Stromal cell of bone marrow (primary cell): ENCODE results near the gene WEE2.
"Not testable (repeated sequence)": the region's sequence is repeated elsewhere in the genome, so short reads cannot be mapped to it uniquely, and the experiment has no call there.

ENCODE experiments used
- DNase-seq: peaks from one replicate; pipeline ENCODE4 v3.0.0-alpha.2; 2012; ENCODE audit warnings: low read depth

Gene WEE2

GRCh38 chr7:141708351-141708750 is at the start of gene WEE2:
Gene WEE2, plus strand, starts transcription at chr7:141708353. Its CDS starts 406 bp downstream, at chr7:141708759.
- DNase-seq = no peak

- DNase-seq = no peak
Measured at GRCh38 chr7:141659501-141659900, 48.7 kb upstream of the WEE2 start.

GRCh38 chr7:141660259-141660658 is 47.9 kb upstream of the WEE2 start:
- DNase-seq = no peak

GRCh38 chr7:141663081-141663849 is 44.9 kb upstream of the WEE2 start:
- no peak for DNase-seq

DNA sequence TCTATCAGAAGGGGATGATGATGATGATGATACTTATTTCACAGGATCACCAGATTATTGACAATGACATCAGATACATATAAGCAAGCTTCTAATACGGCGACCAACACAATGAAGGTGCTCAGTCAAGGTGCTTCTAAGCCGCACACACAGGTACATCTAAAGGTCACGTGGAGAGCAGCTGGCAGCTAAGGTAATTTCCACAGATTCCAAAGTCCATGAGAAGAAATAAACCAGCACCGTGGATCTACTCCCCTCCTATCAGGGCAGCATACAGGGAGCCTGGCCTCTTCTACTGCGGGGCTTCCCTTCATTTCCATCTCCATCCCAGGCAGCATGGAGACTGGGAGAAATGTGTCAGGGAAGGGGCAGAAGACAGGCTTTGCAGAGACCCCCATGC is 43.7 kb upstream of the WEE2 start:
- no peak for DNase-seq

GRCh38 chr7:141665208-141666035 is 42.7 kb upstream of the WEE2 start:
- no peak for DNase-seq

GRCh38 chr7:141666071-141666470 is 42.1 kb upstream of the WEE2 start:
- DNase-seq = no peak

DNA sequence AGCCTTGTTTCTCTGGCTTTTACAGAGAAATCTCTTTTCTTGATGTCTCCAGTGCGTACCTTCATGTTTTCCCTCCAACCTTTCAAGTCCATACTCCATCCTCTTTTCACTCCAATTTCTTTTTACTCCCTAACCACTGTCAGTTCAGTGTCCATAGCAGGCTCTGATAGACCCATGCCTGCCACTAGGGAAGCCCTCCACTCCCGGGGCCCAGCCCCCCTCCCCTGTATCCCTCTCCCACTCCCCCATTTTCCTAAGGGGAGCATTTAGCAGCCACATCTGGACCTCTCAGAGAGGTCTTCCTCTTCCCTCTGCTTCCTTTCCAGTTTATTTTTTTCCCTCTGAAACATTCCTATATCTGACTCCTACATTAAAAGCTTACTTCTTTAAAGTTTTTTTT is 39.3 kb upstream of the WEE2 start:
- no peak for DNase-seq

GRCh38 chr7:141671705-141672496 is 36.3 kb upstream of the WEE2 start:
- no peak for DNase-seq

DNA sequence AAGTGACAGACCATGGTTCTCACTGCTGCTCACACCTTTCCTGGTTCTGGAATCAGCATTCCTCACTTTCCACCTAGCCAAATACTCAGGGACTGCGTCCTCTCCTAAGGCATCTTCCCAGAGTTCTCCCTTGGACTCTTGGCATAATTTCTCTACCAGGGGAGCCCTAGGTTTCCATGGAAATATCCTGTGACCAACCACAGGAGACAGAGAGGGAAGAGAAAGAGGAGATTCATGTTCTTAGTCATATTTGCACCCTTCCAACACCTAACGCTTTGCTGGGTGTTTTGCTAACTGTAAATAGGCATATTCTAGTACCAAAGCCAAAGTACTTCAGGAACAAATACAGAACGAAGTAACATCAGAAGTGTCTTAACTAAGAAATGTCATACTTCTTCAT is 34.8 kb upstream of the WEE2 start:
- DNase-seq = no peak

- DNase-seq = no peak
Measured at GRCh38 chr7:141674171-141674671, 33.9 kb upstream of the WEE2 start.

DNA sequence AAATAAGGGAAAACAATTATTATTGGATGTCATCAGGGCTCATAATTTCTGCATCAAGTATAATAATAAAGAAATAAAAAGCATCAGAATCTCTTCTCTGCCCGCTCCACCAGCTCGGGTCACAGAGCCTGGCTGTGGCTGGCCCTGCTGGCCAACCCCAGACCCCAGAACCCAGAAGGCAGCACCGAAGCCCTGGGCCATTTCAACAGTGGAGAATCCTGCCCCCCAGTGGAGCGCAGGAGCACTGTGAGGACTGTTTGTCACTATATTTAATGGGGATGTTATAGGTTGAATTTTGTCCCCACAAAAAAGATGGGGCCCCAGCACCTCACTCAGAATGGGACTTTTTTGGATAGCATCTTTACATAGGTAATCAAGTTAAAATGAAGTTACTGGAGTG is 33.5 kb upstream of the WEE2 start:
- DNase-seq = no peak

GRCh38 chr7:141675436-141676215 is 32.5 kb upstream of the WEE2 start:
- no peak for DNase-seq

DNA sequence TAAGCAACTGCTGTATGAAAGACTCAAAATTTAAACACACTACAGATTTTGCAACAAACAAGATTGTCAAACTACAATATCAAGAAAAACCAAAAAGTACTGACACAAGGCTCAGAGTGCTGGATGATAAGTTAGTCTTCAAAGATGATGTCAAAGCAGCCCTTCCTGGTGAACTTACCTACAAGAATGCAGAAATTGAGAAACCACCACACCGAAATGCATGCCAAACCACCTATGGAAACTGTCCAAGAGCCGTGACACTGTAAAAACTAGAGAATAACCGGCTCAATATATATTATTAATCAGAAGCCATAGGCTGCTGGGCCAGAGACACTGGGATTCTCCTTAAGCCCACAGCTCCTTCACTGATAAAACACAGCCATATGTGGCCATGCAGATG is 31.5 kb upstream of the WEE2 start:
- DNase-seq = no peak

DNA sequence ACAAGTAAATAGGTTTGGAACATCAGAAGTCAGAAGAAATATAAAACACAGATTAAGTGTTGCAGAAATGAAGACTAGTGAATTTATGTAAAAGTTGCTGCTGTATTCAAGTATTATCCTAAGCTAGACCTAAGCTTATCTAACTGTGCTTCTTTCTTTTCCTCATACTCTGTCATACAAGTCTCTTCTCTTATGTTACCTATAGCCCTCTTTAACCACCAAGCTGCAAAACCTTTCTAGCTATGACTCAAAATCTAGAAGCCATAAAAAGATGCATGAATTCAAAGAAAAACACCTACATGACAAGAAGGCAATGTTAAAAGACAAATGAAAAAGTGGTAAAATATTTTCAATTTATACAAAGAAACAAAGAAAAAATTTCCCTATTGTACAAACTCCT is 29.1 kb upstream of the WEE2 start:
- no peak for DNase-seq

DNA sequence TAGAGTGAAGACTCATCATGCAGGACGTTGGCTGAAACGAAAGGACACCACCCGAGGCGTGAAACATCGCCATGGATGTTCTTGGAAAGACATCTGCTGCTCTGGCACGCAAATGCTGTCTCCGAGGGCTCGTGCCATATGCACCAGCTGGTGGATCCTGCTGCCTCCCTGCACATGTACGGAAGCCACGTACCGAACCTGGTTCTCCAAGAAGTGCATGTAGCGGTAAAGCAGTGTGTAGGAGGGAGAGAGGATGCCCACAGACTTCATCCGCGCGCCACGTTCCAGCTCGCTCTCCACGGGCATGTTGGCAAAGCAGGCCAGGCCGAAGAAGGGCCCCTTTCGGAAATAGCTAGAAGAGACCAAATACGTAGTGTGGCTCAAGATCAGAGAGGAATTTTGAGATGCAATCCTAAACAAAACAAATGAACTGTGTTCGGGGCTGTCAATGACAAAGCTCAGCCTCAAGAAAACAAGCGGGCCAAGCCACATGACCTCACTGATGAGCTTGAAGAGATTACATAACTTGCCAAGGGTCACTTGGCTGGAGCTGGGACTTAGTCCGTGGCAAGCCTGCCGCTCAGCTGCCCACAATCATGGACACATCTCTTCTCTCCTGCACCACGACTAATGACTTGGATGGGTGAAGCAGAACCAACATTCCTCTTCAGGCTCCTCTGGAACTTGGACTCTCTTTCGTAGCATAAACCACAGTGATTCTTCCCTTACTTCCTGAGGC is 22.7 kb upstream of the WEE2 start:
- no peak for DNase-seq

DNA sequence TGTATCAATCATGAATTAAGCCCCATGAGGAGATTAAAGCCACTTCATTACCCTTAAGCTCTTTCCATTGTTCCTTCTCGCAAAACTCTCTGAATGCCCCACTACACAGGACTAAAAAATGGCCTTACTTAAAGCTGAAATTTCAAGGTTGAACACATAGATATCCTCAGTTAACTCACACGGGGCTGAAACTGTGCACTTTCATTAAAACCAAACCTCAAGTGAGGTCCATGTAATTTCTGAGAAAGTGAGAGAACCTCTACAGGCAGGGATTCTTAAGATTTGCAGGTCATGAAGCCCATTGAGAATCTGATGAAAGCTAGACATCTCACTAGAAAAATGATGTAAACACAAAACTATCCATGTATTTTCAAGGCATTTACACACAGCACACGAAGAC is 22.1 kb upstream of the WEE2 start:
- no peak for DNase-seq

DNA sequence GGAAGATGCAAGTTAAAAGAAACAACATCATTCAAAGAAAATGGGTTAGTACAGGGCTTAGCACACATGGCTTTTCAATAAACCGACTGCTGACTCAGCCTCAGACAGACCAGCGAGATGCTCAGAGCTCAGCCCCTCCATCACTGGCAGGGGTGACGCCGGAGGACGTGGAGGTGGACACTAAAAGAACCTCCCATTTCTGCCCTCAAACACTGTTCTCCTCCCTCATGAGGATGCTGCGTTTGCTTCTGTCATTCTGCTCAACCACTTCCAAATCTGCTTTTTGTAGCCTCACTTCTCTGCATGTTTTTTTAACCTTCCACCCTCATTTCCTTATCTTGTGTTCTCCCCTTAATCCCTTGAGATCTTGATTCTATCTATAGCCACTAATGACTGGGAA is 21.5 kb upstream of the WEE2 start:
- no peak for DNase-seq

DNA sequence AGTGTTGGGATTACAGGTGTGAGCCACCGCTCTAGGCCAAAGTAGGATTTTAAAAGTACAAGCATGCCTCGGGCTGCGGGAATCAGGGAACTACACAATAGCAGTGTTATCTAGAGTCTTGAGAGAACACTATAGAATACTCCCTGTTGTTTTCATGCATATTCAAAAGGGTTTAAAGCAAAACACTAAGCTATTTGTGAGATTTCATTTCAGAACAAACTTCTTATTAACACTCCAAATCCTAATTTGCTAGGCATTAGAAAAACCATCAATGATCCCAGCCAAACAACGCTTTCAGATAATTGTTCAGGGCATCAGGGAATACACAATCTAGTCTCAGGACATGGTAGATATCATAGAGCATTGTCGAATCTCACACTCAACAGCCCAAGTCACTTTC is 20.1 kb upstream of the WEE2 start:
- DNase-seq = no peak

GRCh38 chr7:141689072-141689825 is 18.9 kb upstream of the WEE2 start:
- not testable (repeated sequence) for DNase-seq
